GM12878 (cell line): ENCODE results near the gene MAT1A. TPM values are rescaled to one million over a fixed set of nuclear protein-coding genes. Genes with fewer than 3 reads are reported as not detected.

ENCODE experiments used
- ATAC-seq: fragments of 200-7000 bp; cut with Tn5 transposase; 3 replicates; pipeline ENCODE4 v1.9.1; 2020; ENCODE audit warnings: mild to moderate bottlenecking, moderate library complexity
- BruUV-seq: library from RNA; stranded (reverse); fragments of 400-500 nt; replicated peaks from 2 replicates; lab custom pipeline; 2021; lab: Mats Ljungman, UMichigan
- CTCF ChIA-PET: fragments of 300-600 bp; sonication (Branson Sonifier 250); formaldehyde crosslinking; extraction: SDS; loops from one replicate; lab custom pipeline; 2021; ENCODE audit warnings: inconsistent platforms; lab: Yijun Ruan, JAX
- POLR2A ChIA-PET: fragments of 350-600 bp; formaldehyde crosslinking; extraction: SDS; loops from one replicate; lab custom pipeline; 2021; ENCODE audit warnings: inconsistent platforms; lab: Charles Lee
- RAD21 ChIA-PET: fragments of 300-600 bp; sonication (Branson Sonifier 250); formaldehyde crosslinking; loops from one replicate; lab custom pipeline; 2023; ENCODE audit warnings: antibody characterized with exemption; ENCODE audit not compliant: unreplicated experiment; lab: Charles Lee
- SMC1A ChIA-PET: fragments of 300-600 bp; sonication (Branson Sonifier 250); formaldehyde crosslinking; loops from one replicate; lab custom pipeline; 2023; ENCODE audit not compliant: unreplicated experiment, uncharacterized antibody; lab: Charles Lee
- DNase-seq: peaks from one replicate; pipeline ENCODE4 v3.0.0-alpha.2; 2011; ENCODE audit warnings: low read depth, low spot score
- FAIRE-seq: peaks from 3 replicates; lab custom pipeline; 2011; peaks lifted over from hg19 to GRCh38; lab: Jason Lieb, UNC
- H2AFZ ChIP-seq: 2 replicates; pipeline ENCODE4 v1.6.0; 2011; ENCODE audit warnings: low read depth, low read length, control low read depth; ENCODE audit not compliant: control insufficient read depth
- H3K27ac ChIP-seq: 2 replicates; pipeline ENCODE4 v1.5.1; 2011; ENCODE audit warnings: control low read depth; ENCODE audit not compliant: control insufficient read depth, insufficient read depth
- H3K27me3 ChIP-seq, 2 experiments: replicated peaks in 1 of 2; 2 replicates each; pipeline versions ENCODE4 v1.6.0 to v1.6.1; 2011; ENCODE audit warnings: low read length in 1 of 2; ENCODE audit not compliant: control insufficient read depth in 2 of 2, insufficient read depth in 2 of 2
- H3K36me3 ChIP-seq, 2 experiments: 2 replicates each; pipeline ENCODE4 v1.5.1; 2011; ENCODE audit warnings: low read length in 1 of 2; ENCODE audit not compliant: control insufficient read depth in 2 of 2, insufficient read depth in 2 of 2
- H3K4me1 ChIP-seq: 2 replicates; pipeline ENCODE4 v1.6.1; 2011; ENCODE audit warnings: mild to moderate bottlenecking, low read length, moderate library complexity, mixed read lengths; ENCODE audit not compliant: control insufficient read depth, insufficient read depth
- H3K4me2 ChIP-seq: 2 replicates; pipeline ENCODE4 v1.6.0; 2011; ENCODE audit warnings: control low read depth; ENCODE audit not compliant: control insufficient read depth, insufficient read depth
- H3K4me3 ChIP-seq: fragments of 200-600 bp; sonication (generic); 2 replicates; pipeline ENCODE4 v1.5.1; 2016
- H3K79me2 ChIP-seq: 2 replicates; pipeline ENCODE4 v1.6.0; 2011; ENCODE audit warnings: low read length; ENCODE audit not compliant: control insufficient read depth, insufficient read depth
- H3K9ac ChIP-seq: 2 replicates; pipeline ENCODE4 v1.8.0; 2011; ENCODE audit warnings: low read length, control low read depth, mixed read lengths; ENCODE audit not compliant: control insufficient read depth, insufficient read depth
- H3K9me3 ChIP-seq: replicated peaks from 3 replicates; pipeline ENCODE4 v1.5.1; 2011; ENCODE audit warnings: mild to moderate bottlenecking, low read length; ENCODE audit not compliant: control insufficient read depth, insufficient read depth
- H4K20me1 ChIP-seq: 2 replicates; pipeline ENCODE4 v1.6.0; 2011; ENCODE audit not compliant: control insufficient read depth, insufficient read depth
- CBX3 ChIP-seq: fragments of 200-600 bp; sonication (generic); IDR thresholded peaks from 2 replicates; pipeline ENCODE4 v1.6.1; 2016; ENCODE audit warnings: low read depth, borderline replicate concordance
- DPF2 ChIP-seq: fragments of 450-650 bp; IDR thresholded peaks from 2 replicates; pipeline ENCODE4 v1.6.1; 2017; ENCODE audit warnings: mild to moderate bottlenecking
- ETV6 ChIP-seq, 2 experiments: fragments of 450-650 bp in 1 of 2; IDR thresholded peaks in 1 of 2; conservative IDR thresholded peaks in 1 of 2; 2 replicates each; pipeline ENCODE4 v1.6.1; 2014; ENCODE audit warnings: antibody characterized with exemption in 1 of 2, borderline replicate concordance in 1 of 2, low read depth in 1 of 2, mild to moderate bottlenecking in 1 of 2, moderate library complexity in 1 of 2
- IKZF1 ChIP-seq: fragments of 450-650 bp; conservative IDR thresholded peaks from 2 replicates; pipeline ENCODE4 v1.6.1; 2017; ENCODE audit warnings: antibody characterized with exemption, mild to moderate bottlenecking
- NFIC ChIP-seq: IDR thresholded peaks from 2 replicates; pipeline ENCODE4 v1.6.1; 2012; ENCODE audit warnings: low read depth, mild to moderate bottlenecking, inconsistent platforms, low read length, moderate library complexity
- SMAD1 ChIP-seq: fragments of 450-650 bp; IDR thresholded peaks from 2 replicates; pipeline ENCODE4 v1.6.1; 2018; ENCODE audit warnings: mild to moderate bottlenecking, low read depth; ENCODE audit not compliant: partially characterized antibody
- SMC3 ChIP-seq: IDR thresholded peaks from 2 replicates; pipeline ENCODE4 v1.6.1; 2011; ENCODE audit warnings: low read length, improper control_type of control experiment, borderline replicate concordance
- SPI1 ChIP-seq: IDR thresholded peaks from 2 replicates; pipeline ENCODE4 v1.6.1; 2011; ENCODE audit warnings: low read depth, mild to moderate bottlenecking, low read length, moderate library complexity, borderline replicate concordance; ENCODE audit not compliant: insufficient read depth
- SREBF2 ChIP-seq: IDR thresholded peaks from 2 replicates; pipeline ENCODE4 v1.6.1; 2012; ENCODE audit warnings: mild to moderate bottlenecking, low read length
- SUZ12 ChIP-seq: fragments of 200-600 bp; sonication (generic); IDR thresholded peaks from one replicate; pipeline ENCODE4 v1.6.1; 2018; ENCODE audit warnings: antibody characterized with exemption, mild to moderate bottlenecking; ENCODE audit not compliant: unreplicated experiment
- ZBED1 ChIP-seq: IDR thresholded peaks from 2 replicates; pipeline ENCODE4 v1.6.1; 2016; ENCODE audit warnings: borderline replicate concordance
- ZNF384 ChIP-seq: IDR thresholded peaks from 2 replicates; pipeline ENCODE4 v1.6.1; 2012; ENCODE audit warnings: low read depth, mild to moderate bottlenecking, low read length, improper control_type of control experiment, borderline replicate concordance
- WGBS: methylation state at CpG from one replicate; pipeline ENCODE4 v1.1.6; 2016; ENCODE audit warnings: low lambda C conversion rate; ENCODE audit not compliant: insufficient replicate concordance, insufficient coverage; ENCODE audit errors: missing lambda C conversion rate; 5-methylcytosine and 5-hydroxymethylcytosine counted together
- in situ Hi-C: fragments of 300-500 bp; cut with MboI; formaldehyde crosslinking; loops from 9 replicates; pipeline ENCODE4 v1.14.3; 2018; ENCODE audit warnings: mixed read lengths
- intact Hi-C: fragments of 100-400 bp; cut with micrococcal nuclease; formaldehyde crosslinking; loops from one replicate; pipeline ENCODE4 v1.14.2; 2022; ENCODE audit not compliant: unreplicated experiment
- polyA plus RNA-seq, 11 experiments: library from polyadenylated mRNA; depleted of rRNA in 4 of 11; unstranded in 6 of 11; stranded (reverse) in 5 of 11; fragments of >200 nt; fragmentation: Nextera tagmentation in 4 of 11; fragmentation: Illumina TruSeq in 1 of 11; extraction: Ambion mirVana in 4 of 11; extraction: Trizol in 1 of 11; gene quantifications; 1 replicate in 1 of 11; 2 replicates in 10 of 11; pipeline versions ENCODE4 v1.2.1 to v1.2.3, GENCODE V29; 2011 to 2016; ENCODE audit warnings: inconsistent platforms in 2 of 11, missing spikeins in 2 of 11, low read depth in 1 of 11
- total RNA-seq, 4 experiments: library from RNA; depleted of rRNA in 3 of 4; stranded (reverse); fragments of >200 nt in 3 of 4; fragmentation: Illumina TruSeq in 1 of 4; extraction: Trizol in 1 of 4; gene quantifications; 2 replicates each; pipeline versions ENCODE4 v1.2.1 to v1.2.3, GENCODE V29; 2013 to 2021
- TF ChIP-seq, protein P1 (sequence below): IDR thresholded peaks from 2 replicates; pipeline ENCODE4 v1.6.1; 2012; ENCODE audit warnings: low read depth, low read length, improper control_type of control experiment
- TF ChIP-seq, protein P2 (sequence below): IDR thresholded peaks from 2 replicates; pipeline ENCODE4 v1.6.1; 2012; ENCODE audit warnings: low read depth, low read length, improper control_type of control experiment
- TF ChIP-seq, protein P3 (sequence below): fragments of 450-650 bp; IDR thresholded peaks from 2 replicates; pipeline ENCODE4 v1.6.1; 2016; ENCODE audit warnings: mild to moderate bottlenecking
- TF ChIP-seq, protein P4 (sequence below): fragments of 450-650 bp; IDR thresholded peaks from 2 replicates; pipeline ENCODE4 v1.6.1; 2017; ENCODE audit warnings: low read depth, mild to moderate bottlenecking, moderate library complexity

MAT1A gene
- total and polyA plus RNA-seq, 10 of the 15 experiments (the other 5 are each of a cell fraction or from before 2014, with no cell fraction given): 0.23 TPM; not detected in 9

DNA sequence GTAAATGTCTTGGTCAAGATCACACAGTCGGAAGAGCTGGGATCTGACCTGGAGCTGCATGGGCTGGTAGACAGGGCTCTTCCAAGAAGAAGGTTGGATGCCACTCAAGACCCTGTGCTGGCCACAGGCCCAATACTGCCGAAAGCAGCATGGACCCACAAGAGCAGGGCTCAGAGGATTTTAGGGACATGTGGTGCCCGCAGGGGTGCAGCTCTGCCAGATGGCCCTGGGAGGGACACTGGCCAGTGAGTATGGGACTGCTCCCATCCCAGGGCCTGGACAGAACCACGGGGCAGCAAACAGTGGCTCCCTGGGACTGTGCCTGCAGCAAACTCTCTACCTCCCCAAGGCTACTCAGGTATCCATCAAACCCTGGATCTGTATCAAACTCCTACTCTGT is 12.4 kb downstream of the MAT1A start:
- in situ Hi-C loops: no loop called here
- Histone ChIP-seq H3K4me1 (no peaks in the 10 kb centered on the region), H3K9me3 (no peaks in the 10 kb centered on the region), H3K4me3 (no peak overlapping the region), H3K27ac (no peak overlapping the region), H2AFZ (no peak overlapping the region), H3K4me2 (no peak overlapping the region)
- no peak for FAIRE-seq
- BruUV-seq: no TSS peak
- no peak for TF ChIP-seq ZNF384
- TF ChIP-seq SMAD1: no peak
- no peak for TF ChIP-seq IKZF1
- TF ChIP-seq, protein P1, sequence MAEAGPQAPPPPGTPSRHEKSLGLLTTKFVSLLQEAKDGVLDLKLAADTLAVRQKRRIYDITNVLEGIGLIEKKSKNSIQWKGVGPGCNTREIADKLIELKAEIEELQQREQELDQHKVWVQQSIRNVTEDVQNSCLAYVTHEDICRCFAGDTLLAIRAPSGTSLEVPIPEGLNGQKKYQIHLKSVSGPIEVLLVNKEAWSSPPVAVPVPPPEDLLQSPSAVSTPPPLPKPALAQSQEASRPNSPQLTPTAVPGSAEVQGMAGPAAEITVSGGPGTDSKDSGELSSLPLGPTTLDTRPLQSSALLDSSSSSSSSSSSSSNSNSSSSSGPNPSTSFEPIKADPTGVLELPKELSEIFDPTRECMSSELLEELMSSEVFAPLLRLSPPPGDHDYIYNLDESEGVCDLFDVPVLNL: no peak
- TF ChIP-seq SMC3: no peak
- no peak for TF ChIP-seq NFIC
- no peak for TF ChIP-seq DPF2
- TF ChIP-seq, protein P2, sequence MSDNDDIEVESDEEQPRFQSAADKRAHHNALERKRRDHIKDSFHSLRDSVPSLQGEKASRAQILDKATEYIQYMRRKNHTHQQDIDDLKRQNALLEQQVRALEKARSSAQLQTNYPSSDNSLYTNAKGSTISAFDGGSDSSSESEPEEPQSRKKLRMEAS: no peak
- TF ChIP-seq, protein P3, sequence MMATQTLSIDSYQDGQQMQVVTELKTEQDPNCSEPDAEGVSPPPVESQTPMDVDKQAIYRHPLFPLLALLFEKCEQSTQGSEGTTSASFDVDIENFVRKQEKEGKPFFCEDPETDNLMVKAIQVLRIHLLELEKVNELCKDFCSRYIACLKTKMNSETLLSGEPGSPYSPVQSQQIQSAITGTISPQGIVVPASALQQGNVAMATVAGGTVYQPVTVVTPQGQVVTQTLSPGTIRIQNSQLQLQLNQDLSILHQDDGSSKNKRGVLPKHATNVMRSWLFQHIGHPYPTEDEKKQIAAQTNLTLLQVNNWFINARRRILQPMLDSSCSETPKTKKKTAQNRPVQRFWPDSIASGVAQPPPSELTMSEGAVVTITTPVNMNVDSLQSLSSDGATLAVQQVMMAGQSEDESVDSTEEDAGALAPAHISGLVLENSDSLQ: no peak
- TF ChIP-seq SPI1: no peak
- TF ChIP-seq SREBF2: no peak
- TF ChIP-seq ZBED1: no peak
- TF ChIP-seq CBX3: no peak
- TF ChIP-seq ETV6 (conservative IDR thresholded peaks at IDR 0.05 in 1 of 2, IDR thresholded peaks at IDR 0.05 in 1 of 2; ENCODE audit: borderline replicate concordance in 1 of 2, low read depth in 1 of 2): no peak
- TF ChIP-seq SUZ12: no peak
- TF ChIP-seq, protein P4, sequence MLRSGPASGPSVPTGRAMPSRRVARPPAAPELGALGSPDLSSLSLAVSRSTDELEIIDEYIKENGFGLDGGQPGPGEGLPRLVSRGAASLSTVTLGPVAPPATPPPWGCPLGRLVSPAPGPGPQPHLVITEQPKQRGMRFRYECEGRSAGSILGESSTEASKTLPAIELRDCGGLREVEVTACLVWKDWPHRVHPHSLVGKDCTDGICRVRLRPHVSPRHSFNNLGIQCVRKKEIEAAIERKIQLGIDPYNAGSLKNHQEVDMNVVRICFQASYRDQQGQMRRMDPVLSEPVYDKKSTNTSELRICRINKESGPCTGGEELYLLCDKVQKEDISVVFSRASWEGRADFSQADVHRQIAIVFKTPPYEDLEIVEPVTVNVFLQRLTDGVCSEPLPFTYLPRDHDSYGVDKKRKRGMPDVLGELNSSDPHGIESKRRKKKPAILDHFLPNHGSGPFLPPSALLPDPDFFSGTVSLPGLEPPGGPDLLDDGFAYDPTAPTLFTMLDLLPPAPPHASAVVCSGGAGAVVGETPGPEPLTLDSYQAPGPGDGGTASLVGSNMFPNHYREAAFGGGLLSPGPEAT: no peak
- TF ChIP-seq, all 136 proteins: peak for 0
- DNase-seq (no peak), ATAC-seq (no peak)
- CTCF ChIA-PET: no interaction called here
- H3K9ac ChIP-seq: no peak overlapping the region
- RAD21 ChIA-PET: no interaction called here
- POLR2A ChIA-PET: no interaction called here
- no peaks in the 10 kb centered on the region for H4K20me1 ChIP-seq
- 52% methylated on average over 4 of the region's 4 CpGs for WGBS
- H3K36me3 ChIP-seq: no peaks in the 10 kb centered on the region
- H3K27me3 ChIP-seq: peaks cover 0 to 3% of the 10 kb centered on the region in 2 experiments; a peak in 2 of 4 replicates
- intact Hi-C loops: no loop called here
- SMC1A ChIA-PET: no interaction called here
- no peaks in the 10 kb centered on the region for H3K79me2 ChIP-seq
